Dermis blood vessel endothelial cell (primary cell): Measurements from ENCODE around the gene CA11. TPM values are rescaled to one million over a fixed set of nuclear protein-coding genes. Genes with fewer than 3 reads are reported as not detected.

Source experiments
- total RNA-seq: library from RNA; depleted of rRNA; stranded (reverse); fragments of >200 nt; gene quantifications from 2 replicates; pipeline ENCODE4 v1.2.3, GENCODE V29; 2014

The CA11 gene
- total RNA-seq, 1 donor from 2014 or later, result 4.8 TPM

Other genes with a start within 250 kb of the CA11 start
- 41.4 and 57.9 TPM in 2 replicates for gene GRWD1, start 200.2 kb downstream of the CA11 start, total RNA-seq
- 0.33 and 0.51 TPM in 2 replicates for gene KCNJ14, start 190.6 kb downstream of the CA11 start, total RNA-seq
- gene CYTH2, start 176.8 kb downstream of the CA11 start, total RNA-seq, result 63.1 and 89.0 TPM in 2 replicates
- gene LMTK3, start 134.4 kb downstream of the CA11 start, total RNA-seq, result 0.14 TPM in 1 of 2 replicates, not detected in the other
- 0.42 TPM in 1 of 2 replicates, not detected in the other for gene SULT2B1, start 94.0 kb downstream of the CA11 start, total RNA-seq
- not detected in 2 replicates for gene SPACA4, start 39.4 kb downstream of the CA11 start, total RNA-seq
- 0.51 TPM in 1 of 2 replicates, not detected in the other for gene FAM83E, start 31.1 kb downstream of the CA11 start, total RNA-seq
- gene RPL18, start 27.0 kb downstream of the CA11 start, total RNA-seq, result 1,626 and 2,230 TPM in 2 replicates
- gene SPHK2, start 26.7 kb downstream of the CA11 start, total RNA-seq, result 8.8 and 12.6 TPM in 2 replicates
- 1.6 and 3.1 TPM in 2 replicates for gene DBP, start 8.8 kb downstream of the CA11 start, total RNA-seq
- 0.05 TPM in 1 of 2 replicates, not detected in the other for gene NTN5, start 26.8 kb upstream of the CA11 start, total RNA-seq
- gene FUT2, start 49.8 kb upstream of the CA11 start, total RNA-seq, result not detected in 2 replicates
- 0.09 and 0.51 TPM in 2 replicates for gene MAMSTR, start 73.5 kb upstream of the CA11 start, total RNA-seq
- 130 and 154 TPM in 2 replicates for gene RASIP1, start 94.4 kb upstream of the CA11 start, total RNA-seq
- 0.17 and 0.28 TPM in 2 replicates for gene IZUMO1, start 100.7 kb upstream of the CA11 start, total RNA-seq
- 8.1 and 10.9 TPM in 2 replicates for gene FUT1, start 106.5 kb upstream of the CA11 start, total RNA-seq
- not detected in 2 replicates for gene FGF21, start 109.3 kb upstream of the CA11 start, total RNA-seq
- 40.7 and 56.7 TPM in 2 replicates for gene BCAT2, start 164.8 kb upstream of the CA11 start, total RNA-seq
- 1.5 and 8.0 TPM in 2 replicates for gene HSD17B14, start 190.3 kb upstream of the CA11 start, total RNA-seq
- 2.6 and 6.5 TPM in 2 replicates for gene PLEKHA4, start 222.4 kb upstream of the CA11 start, total RNA-seq
- gene PPP1R15A, start 226.2 kb upstream of the CA11 start, total RNA-seq, result 39.2 and 59.6 TPM in 2 replicates